Activated T-helper 17 cell treated with anti-CD3 and anti-CD28 coated beads, Interleukin-2, amount 50 U/mL, for 72 hours (primary cell): Measurements from ENCODE around the gene TMC1. TPM values are rescaled to one million over a fixed set of nuclear protein-coding genes. Genes with fewer than 3 reads are reported as not detected.

Source experiments
- ATAC-seq: fragments of 150-1000 bp; cut with Tn5 transposase; replicated peaks from 2 replicates; pipeline ENCODE4 v1.10.0; 2021; ENCODE audit warnings: mild to moderate bottlenecking, moderate library complexity
- H3K27ac Mint-ChIP-seq: one replicate; pipeline ENCODE4 v1.8.0; 2022; ENCODE audit warnings: mixed read lengths
- H3K27me3 Mint-ChIP-seq: one replicate; pipeline ENCODE4 v1.8.0; 2022; ENCODE audit warnings: mixed read lengths
- H3K36me3 Mint-ChIP-seq: one replicate; pipeline ENCODE4 v1.8.0; 2022; ENCODE audit warnings: low read depth, mild to moderate bottlenecking, mixed read lengths
- H3K4me1 Mint-ChIP-seq: one replicate; pipeline ENCODE4 v1.8.0; 2022; ENCODE audit warnings: mixed read lengths
- H3K4me3 Mint-ChIP-seq: one replicate; pipeline ENCODE4 v1.8.0; 2022; ENCODE audit warnings: mild to moderate bottlenecking, mixed read lengths
- H3K9me3 Mint-ChIP-seq: one replicate; pipeline ENCODE4 v1.8.0; 2022; ENCODE audit warnings: mixed read lengths
- total RNA-seq, 2 donors: library from RNA; stranded (reverse); gene quantifications; one replicate each; pipeline ENCODE4 v1.2.3, GENCODE V29; 2022

TMC1 gene
- total RNA-seq, 2 donors from 2014 or later, result 0.32 to 0.41 TPM

DNA sequence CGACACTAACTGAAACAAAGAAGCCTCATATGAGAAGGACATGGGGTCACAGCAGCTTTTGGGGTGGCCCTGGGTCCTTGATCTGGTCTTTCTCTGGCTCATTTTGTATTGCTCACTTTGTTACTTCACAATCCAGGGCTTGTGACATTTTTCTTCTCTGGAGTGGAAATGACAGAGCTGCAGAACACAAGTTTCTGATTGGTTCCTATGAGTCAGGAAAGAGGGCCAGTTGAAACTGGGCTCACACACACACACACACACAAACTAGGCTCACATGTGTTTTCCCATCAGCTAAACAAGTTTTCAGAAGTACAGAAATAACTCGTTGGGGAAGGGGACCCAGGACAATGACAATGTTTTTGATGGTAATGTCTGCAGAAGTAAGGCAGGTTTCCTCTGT, 54.3 kb downstream of the TMC1 start:
- no peaks in the 10 kb centered on the region for H3K9me3 Mint-ChIP-seq
- peaks cover 12% of the 10 kb centered on the region for H3K4me1 Mint-ChIP-seq
- H3K4me3 Mint-ChIP-seq, result no peak overlapping the region
- H3K36me3 Mint-ChIP-seq, result no peaks in the 10 kb centered on the region
- peak; percentile 52 for ATAC-seq
- no peaks in the 10 kb centered on the region for H3K27me3 Mint-ChIP-seq
- H3K27ac Mint-ChIP-seq, result no peak overlapping the region

DNA sequence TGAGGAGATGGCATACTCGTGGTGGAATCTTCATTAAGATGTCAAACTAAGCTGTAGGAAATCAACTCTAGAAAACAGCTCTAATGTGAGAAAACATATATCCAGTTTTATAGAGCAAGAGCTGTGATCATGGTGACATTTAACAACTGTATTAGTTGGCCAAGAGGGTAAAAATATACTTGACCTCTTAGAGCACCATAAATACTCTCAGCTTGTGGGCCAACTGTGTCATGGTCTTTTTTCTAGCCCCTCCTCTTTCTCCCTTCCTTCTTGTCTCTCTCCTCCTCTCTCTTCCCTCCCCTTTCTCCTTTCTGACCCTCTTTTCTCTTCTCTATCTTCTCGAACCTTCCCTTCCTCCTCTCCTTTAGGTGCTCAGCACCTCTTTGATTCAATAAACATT, 54.7 kb downstream of the TMC1 start:
- Mint-ChIP-seq H3K9me3 (no peaks in the 10 kb centered on the region), H3K36me3 (no peaks in the 10 kb centered on the region), H3K4me3 (no peak overlapping the region), H3K4me1 (peaks cover 14% of the 10 kb centered on the region), H3K27me3 (no peaks in the 10 kb centered on the region), H3K27ac (no peak overlapping the region)
- no peak for ATAC-seq

DNA sequence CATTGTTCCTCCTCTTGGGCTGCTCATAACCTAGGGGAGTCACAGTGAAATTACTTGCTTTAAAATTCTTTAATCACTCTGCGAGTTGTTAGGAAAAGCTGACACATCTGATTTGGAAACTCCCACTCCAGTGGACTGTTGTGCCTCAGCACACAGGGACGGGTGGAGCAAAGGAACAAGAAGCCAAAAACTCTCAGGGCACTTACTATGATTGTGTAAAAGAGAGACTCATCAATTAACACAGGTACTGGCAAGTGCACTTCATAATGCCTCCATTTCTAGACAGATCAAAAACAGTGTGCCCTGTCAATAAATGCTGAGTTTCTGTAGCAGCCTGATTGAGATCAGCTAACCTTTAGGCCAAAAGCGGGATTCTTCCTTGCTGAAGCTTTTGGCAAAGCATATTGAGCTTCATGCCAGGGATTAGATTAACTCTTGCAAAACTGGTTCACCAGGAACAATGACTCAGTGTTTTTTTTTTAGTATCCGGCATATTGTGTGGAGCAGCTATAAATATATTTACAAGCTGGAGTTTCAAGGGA, 55.9 kb downstream of the TMC1 start:
- Mint-ChIP-seq H3K4me3 (no peak overlapping the region), H3K36me3 (no peaks in the 10 kb centered on the region), H3K9me3 (no peaks in the 10 kb centered on the region), H3K27me3 (no peaks in the 10 kb centered on the region), H3K4me1 (peaks cover 21% of the 10 kb centered on the region), H3K27ac (no peak overlapping the region)
- no peak for ATAC-seq

DNA sequence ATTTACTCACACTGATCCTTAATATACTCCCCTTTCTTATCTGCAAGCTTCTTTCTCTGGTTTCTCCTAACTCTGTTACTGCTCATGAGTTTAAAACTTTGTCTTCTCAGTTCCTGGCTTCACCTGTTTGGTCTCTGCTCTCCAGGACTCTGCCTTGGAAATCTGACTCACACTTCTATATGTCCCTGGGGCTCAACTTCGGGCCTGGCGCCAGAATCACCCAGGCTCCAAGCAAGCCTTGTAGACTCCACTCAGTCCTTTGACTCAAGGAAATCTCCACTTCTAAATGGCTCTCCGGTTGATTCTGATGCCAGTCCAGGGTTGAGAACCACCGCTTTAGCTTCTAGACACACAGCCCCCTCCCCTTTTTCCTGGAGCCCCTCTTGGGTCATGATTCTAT, 57.8 kb downstream of the TMC1 start:
- H3K9me3 Mint-ChIP-seq, result no peaks in the 10 kb centered on the region
- H3K36me3 Mint-ChIP-seq, result peaks cover 5% of the 10 kb centered on the region
- no peaks in the 10 kb centered on the region for H3K27me3 Mint-ChIP-seq
- H3K4me3 Mint-ChIP-seq, result no peak overlapping the region
- no peak for ATAC-seq
- peak overlapping the region; percentile 5 for H3K27ac Mint-ChIP-seq
- peaks cover 30% of the 10 kb centered on the region for H3K4me1 Mint-ChIP-seq

DNA sequence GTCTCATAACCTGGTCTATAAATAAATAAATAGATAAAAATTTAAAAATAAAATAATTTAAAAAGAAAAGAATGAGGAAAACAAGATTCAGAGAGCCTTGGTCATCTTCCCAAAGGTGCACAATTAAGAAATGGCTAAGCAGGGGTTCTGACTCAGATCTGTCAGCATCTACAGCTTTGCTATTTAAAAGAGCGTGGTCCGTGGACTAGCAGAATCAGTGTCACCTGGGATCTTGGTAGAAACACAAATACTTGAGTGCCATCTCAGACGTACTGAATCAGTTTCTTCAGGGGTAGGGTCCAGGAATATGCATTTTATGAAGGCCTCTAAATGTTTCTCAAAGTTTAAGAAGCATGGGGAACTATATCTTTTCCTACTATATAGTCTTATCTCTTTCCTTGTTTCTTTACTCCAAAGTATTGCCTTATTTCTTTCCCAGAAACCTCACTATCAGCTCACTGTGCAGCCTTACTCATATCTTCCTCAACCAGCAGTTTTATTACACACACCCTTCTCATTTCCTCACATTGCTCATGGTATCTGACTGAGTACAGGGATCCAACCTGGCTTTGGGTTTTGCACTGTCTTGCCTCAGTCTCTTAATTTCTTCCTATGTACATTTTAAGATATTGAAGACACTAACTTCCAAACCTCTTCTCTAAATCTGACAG, 58.6 kb downstream of the TMC1 start:
- peak; percentile 89 for ATAC-seq
- peak overlapping the region; percentile 87 for H3K27ac Mint-ChIP-seq
- peaks cover 5% of the 10 kb centered on the region for H3K36me3 Mint-ChIP-seq
- H3K27me3 Mint-ChIP-seq, result no peaks in the 10 kb centered on the region
- H3K9me3 Mint-ChIP-seq, result no peaks in the 10 kb centered on the region
- peaks cover 25% of the 10 kb centered on the region for H3K4me1 Mint-ChIP-seq
- H3K4me3 Mint-ChIP-seq, result peak overlapping the region; percentile 56

DNA sequence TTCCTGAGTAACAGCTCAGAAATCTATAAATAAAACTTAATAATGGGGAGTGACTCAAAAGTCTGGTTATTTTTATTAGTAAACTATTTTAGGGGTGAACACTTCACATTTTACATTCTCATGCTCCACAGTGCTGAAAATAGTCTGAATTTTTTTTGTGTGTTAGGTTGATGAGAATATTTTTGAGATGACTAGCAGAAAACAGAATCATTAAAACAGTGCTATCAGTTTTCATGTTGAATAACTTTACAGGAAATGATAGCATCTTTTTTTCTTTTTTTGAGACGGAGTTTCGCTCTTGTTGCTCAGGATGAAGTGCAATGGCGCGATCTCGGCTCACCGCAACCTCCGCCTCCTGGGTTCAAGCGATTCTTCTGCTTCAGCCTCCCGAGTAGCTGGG, 60.3 kb downstream of the TMC1 start:
- Mint-ChIP-seq H3K36me3 (peaks cover 5% of the 10 kb centered on the region), H3K9me3 (peaks cover 3% of the 10 kb centered on the region), H3K4me1 (peaks cover 40% of the 10 kb centered on the region), H3K27ac (peak overlapping the region; percentile 87), H3K27me3 (no peaks in the 10 kb centered on the region), H3K4me3 (peak overlapping the region; percentile 56)
- peak; percentile 56 for ATAC-seq

DNA sequence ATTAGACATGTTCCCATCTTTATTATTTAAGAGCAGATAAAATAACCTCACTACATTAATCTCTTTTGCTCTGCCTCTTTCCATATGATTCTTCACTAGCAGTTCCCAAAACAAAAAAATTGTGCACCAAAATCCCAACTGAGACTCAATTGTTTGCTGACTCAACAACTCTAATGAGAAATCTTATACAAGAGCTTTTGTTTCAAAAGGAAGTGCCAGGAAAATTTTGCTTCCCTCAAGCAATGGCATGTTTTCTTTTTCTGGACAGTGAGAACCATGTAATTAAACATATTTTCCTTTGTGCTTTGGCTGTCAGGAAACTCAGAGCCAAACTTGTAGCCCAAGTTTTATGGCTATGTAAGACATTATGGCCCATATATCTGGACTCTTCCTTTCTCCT, 62.0 kb downstream of the TMC1 start:
- H3K4me3 Mint-ChIP-seq, result peak overlapping the region; percentile 56
- H3K36me3 Mint-ChIP-seq, result peaks cover 5% of the 10 kb centered on the region
- peaks cover 43% of the 10 kb centered on the region for H3K4me1 Mint-ChIP-seq
- H3K27me3 Mint-ChIP-seq, result no peaks in the 10 kb centered on the region
- no peak for ATAC-seq
- peak overlapping the region; percentile 87 for H3K27ac Mint-ChIP-seq
- H3K9me3 Mint-ChIP-seq, result peaks cover 5% of the 10 kb centered on the region

DNA sequence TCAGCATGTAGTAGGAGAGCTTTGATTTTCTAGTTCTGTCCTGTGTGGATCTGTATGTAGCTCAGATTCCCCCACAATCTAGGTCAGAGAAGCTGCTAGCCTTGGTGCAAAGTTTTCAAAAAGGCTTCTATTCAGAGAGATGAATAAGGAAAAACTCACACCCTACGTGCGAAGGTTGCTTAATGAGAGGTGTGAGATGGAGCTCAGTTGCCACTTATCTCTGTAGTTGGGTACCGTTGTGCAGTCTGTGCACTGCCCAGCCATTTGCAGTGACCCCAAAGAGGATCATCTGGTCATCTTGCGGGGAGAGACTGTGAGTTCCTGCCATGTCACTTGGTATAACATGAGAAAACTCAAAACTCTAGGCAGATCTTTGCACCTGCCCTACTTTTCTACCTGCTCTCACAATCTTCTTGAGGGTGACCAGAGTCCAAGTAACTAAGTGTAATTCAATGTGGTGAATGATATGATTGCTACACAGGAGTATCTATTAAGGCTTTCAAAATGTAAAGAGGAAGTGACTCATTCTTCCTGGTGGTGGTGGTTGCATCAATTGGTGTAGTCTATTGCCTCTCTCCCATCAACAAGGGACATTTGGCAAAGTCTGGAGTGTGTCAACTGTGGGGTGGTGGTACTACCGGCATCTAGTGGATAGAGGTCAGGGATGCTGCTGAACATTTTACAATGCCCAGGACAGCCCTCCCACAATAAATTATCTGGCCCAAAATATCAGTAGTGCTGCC, 65.2 kb downstream of the TMC1 start:
- peaks cover 5% of the 10 kb centered on the region for H3K9me3 Mint-ChIP-seq
- peak; percentile 87 for ATAC-seq
- no peaks in the 10 kb centered on the region for H3K27me3 Mint-ChIP-seq
- H3K4me1 Mint-ChIP-seq, result peaks cover 41% of the 10 kb centered on the region
- peak overlapping the region; percentile 80 for H3K27ac Mint-ChIP-seq
- H3K36me3 Mint-ChIP-seq, result peaks cover 5% of the 10 kb centered on the region
- H3K4me3 Mint-ChIP-seq, result peak overlapping the region; percentile 54

DNA sequence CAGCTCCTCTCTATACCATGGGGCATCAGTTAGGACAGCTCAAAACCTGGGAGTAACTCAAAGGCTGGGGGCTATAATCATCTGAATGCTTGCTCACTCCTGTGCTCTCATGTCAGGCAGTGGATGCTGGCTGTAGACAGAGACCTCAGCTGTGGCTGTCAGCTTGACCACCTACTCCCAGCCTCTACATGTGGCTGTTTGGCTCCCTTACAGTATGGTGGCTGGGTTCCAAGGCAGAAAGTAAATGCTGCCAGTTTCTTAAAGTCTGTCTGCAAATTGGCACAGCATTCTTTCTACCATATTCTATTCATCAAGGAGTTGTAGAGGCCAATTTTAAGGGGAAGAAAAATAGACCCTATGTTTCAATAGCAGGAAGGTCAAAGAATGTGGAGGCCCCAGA, 66.9 kb downstream of the TMC1 start:
- H3K4me3 Mint-ChIP-seq, result no peak overlapping the region
- H3K36me3 Mint-ChIP-seq, result no peaks in the 10 kb centered on the region
- ATAC-seq, result no peak
- peaks cover 32% of the 10 kb centered on the region for H3K4me1 Mint-ChIP-seq
- H3K27ac Mint-ChIP-seq, result no peak overlapping the region
- no peaks in the 10 kb centered on the region for H3K27me3 Mint-ChIP-seq
- peaks cover 5% of the 10 kb centered on the region for H3K9me3 Mint-ChIP-seq

DNA sequence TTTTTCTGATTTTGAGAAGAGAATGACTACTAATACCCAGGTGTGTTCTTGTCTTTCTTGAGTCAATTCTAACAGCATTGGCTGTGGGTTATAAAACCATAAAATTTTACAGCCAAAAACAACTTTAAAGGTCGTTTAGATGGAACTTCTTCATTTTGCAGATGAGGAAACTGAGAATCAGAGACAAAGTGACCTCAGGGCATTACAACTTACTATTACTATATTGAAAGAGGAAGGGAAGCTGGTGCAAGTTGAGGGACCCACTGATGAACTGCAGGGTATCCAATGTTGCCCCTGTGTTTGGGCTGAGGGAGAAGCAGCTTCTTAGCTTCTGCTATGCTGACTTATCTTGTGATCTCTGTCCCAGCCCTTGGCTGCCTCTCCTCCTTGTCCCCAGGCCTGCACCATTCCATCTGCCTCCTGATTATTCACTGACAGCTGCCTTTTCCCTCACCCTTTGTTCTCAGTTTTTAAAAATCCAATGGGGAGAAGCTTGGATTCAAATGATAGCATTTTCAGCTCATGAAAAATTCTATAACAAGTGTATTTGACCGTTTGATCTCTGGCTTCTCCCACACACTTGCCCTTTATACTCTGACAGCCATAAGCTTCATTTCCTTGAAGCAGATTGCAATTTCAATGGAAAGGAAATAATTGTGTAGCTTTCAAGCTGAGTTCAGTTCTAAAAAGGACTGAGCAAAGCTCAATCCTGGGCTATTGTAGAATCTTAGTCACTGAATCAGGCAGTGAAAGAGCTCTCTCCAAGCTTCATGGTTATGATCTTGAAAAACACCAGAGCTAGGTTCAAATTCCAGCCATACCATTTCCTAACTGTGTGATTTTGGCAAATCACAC, 68.5 kb downstream of the TMC1 start:
- Mint-ChIP-seq H3K27me3 (no peaks in the 10 kb centered on the region), H3K36me3 (no peaks in the 10 kb centered on the region), H3K27ac (peak overlapping the region; percentile 59), H3K4me1 (peaks cover 30% of the 10 kb centered on the region), H3K9me3 (peaks cover 5% of the 10 kb centered on the region), H3K4me3 (peak overlapping the region; percentile 46)
- peak; percentile 17 for ATAC-seq

DNA sequence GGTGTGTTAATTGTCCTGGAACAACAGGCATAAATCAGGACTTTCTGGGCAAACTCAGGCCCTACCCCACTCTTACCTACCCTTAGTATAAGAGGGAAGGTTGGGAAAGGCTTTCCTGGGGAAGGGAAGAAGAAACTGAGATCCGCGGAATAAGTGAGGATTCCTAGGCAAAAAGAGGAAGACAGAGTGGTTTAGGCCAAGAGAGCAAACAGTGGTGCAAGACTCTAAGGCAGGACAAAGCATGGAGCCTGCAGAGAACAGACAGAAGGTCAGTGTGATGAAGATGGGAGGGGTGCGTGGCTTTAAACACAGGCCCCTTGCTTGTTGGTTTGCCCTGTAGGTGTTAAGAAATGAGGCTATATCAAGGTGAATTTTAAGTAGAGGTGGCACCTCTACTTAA, 69.4 kb downstream of the TMC1 start:
- no peak for ATAC-seq
- Mint-ChIP-seq H3K27ac (peak overlapping the region; percentile 59), H3K4me3 (peak overlapping the region; percentile 46), H3K4me1 (peaks cover 23% of the 10 kb centered on the region), H3K9me3 (peaks cover 5% of the 10 kb centered on the region), H3K36me3 (no peaks in the 10 kb centered on the region), H3K27me3 (no peaks in the 10 kb centered on the region)

DNA sequence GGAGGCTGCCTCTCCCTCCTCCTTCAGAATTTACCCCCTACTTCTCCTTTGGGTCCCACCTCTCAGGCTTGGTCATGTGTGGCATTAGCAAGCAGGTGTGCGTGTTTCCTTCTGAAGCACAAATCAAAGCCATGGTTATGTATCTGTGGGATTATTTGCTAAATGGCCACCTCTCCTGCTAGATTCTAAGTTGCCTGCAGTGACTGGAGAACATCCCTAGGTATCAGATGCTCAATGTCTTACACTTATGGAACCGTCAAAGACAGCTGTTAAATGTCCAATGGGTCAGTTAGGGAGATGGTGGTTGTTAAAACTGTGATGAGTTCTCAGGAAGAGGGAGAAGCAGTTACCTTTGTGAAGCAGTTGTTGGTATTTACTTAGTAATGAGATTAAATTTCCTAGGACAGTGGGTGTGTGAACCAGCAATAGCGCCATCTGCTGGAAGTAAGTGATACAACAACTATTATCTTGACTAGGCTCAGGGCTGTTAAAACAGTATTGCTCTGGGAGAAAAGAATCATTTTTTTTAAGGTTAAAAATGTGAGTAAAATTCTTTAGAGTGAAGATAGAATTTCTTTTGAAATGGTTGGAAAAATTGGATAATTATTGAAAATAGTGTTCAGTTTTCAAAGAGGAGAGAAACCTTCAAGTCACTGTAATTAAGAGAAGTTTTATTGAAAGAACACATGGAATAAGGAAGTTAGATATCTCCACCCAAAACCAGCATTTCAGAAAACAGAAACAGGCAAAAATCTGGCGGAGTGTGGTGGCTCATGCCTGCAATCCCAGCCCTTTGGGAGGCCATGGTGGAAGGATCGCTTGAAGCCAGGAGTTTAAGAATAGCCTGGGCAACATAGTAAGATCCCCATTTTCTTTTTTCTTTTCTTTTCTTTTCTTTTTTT, 71.3 kb downstream of the TMC1 start:
- Mint-ChIP-seq H3K9me3 (no peaks in the 10 kb centered on the region), H3K4me3 (no peak overlapping the region), H3K36me3 (no peaks in the 10 kb centered on the region), H3K27ac (no peak overlapping the region), H3K27me3 (no peaks in the 10 kb centered on the region), H3K4me1 (peaks cover 20% of the 10 kb centered on the region)
- peak; percentile 59 for ATAC-seq

DNA sequence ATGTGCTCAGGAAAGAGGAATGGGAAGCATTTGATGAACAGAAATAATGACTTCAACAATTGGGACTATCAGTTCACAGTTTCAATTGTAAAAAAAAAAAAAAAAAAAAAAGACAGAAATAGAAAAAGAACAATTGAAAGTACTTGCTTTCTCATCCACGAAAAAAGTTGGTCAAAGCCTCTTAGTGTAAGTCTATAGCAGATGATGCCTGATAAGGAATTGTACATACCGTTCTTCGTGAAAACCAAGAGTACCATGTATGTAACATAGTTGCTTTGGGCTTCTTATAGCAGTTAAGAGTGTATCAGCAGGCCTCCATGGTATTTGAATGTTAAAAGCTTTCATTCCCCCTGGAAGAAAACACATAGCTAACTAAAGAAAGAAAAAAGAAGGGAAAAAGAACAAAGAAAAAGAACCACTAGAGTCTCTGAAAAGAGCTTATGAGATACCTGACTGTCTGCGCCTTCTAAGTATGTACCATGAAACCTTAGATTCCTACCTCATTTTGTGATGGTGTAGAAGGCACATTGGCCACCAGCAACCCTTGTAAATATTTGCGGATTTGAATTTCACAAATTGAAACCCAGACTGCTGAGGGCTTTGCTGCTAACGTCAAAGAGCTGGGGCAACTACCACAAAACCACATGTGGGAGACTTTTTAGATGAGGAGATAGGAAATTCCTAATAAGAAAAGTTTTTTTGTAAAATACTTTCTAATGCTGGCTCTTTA, 75.2 kb downstream of the TMC1 start:
- Mint-ChIP-seq H3K4me3 (peak overlapping the region; percentile 41), H3K27me3 (no peaks in the 10 kb centered on the region), H3K4me1 (peaks cover 9% of the 10 kb centered on the region), H3K9me3 (no peaks in the 10 kb centered on the region), H3K27ac (peak overlapping the region; percentile 39), H3K36me3 (no peaks in the 10 kb centered on the region)
- peak; percentile 53 for ATAC-seq
